Heart left ventricle (tissue), 13 donors: Measurements from ENCODE around the gene ZMIZ1.

ENCODE experiments used
- POLR2A ChIP-seq, 2 donors: fragments of 450-650 bp; IDR thresholded peaks; one replicate each; pipeline ENCODE4 v1.6.1; 2017; ENCODE audit warnings: antibody characterized with exemption in 2 of 2, mild to moderate bottlenecking in 2 of 2, moderate library complexity in 2 of 2
- TF ChIP-seq, protein P1 (sequence below), 12 donors: fragments of 200-600 bp; sonication (generic) in 4 of 12; IDR thresholded peaks; one replicate each; pipeline versions ENCODE4 v1.5.0 to v1.8.0; 2018 to 2022; ENCODE audit warnings: antibody characterized with exemption in 12 of 12, mild to moderate bottlenecking in 5 of 12
- donor health status: ischemic (EF 13 %, LVEDD 7.1; RV severe dilation, severe dysfunction).
- donor health status: DM: no; HTN: yes; CAD: no.
- donor health status: DM: no; HTN: no; CAD: no.
- donor health status: ischemic (EF 25% LVEDD 6.9; RV normal size, moderate dysfunction).
- donor health status: ischemic (EF 25% LVEDD 5.7; RV mildly dilated, moderate dysfunction).
- donor health status: ischemic (EF 35%, LVEDD 5.7; RV mildly dilated, moderate dysfunction).
- donor health status: nonischemic (EF 11% LVEDD 7.7; RV severe dilation, severe dysfunction).
- donor health status: DM: yes; HTN: yes; CAD: no.
- donor health status: PGD.
- donor health status: ischemic (EF 29% LVEDD 5.4; RV normal size, mild dysfunction).
- donor health status: nonischemic (EF 23%, LVEDD 6.1; RV moderate dilation, normal function).

DNA sequence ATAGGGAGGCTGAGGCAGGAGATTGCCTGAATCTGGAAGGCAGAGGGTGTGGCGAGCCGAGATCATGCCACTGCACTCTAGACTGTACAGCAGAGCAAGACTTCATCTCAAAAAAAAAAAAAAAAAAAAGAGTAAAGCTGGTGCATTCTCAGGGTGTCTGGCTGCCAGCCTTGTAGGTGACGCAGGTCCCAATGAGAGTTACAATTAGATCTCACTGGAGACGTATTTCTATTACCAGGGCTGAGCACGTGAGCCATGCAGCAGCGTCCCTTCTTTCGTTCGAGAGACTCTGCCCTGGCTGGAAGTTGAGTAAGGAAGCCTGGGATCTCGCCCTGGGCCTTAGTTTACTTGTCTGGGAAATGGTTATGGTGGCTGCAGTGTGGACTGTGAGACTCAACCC is 22.4 kb upstream of the ZMIZ1 start:
- TF ChIP-seq, protein P1, sequence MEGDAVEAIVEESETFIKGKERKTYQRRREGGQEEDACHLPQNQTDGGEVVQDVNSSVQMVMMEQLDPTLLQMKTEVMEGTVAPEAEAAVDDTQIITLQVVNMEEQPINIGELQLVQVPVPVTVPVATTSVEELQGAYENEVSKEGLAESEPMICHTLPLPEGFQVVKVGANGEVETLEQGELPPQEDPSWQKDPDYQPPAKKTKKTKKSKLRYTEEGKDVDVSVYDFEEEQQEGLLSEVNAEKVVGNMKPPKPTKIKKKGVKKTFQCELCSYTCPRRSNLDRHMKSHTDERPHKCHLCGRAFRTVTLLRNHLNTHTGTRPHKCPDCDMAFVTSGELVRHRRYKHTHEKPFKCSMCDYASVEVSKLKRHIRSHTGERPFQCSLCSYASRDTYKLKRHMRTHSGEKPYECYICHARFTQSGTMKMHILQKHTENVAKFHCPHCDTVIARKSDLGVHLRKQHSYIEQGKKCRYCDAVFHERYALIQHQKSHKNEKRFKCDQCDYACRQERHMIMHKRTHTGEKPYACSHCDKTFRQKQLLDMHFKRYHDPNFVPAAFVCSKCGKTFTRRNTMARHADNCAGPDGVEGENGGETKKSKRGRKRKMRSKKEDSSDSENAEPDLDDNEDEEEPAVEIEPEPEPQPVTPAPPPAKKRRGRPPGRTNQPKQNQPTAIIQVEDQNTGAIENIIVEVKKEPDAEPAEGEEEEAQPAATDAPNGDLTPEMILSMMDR (IDR thresholded peaks at IDR 0.05): no peak
- TF ChIP-seq POLR2A (IDR thresholded peaks at IDR 0.05): no peak
